A673 (cell line): ENCODE measurements around the gene LNX1. TPM values are rescaled to one million over a fixed set of nuclear protein-coding genes. Genes with fewer than 3 reads are reported as not detected.

Experiments used
- BruUV-seq: library from RNA; stranded (reverse); fragments of 400-500 nt; replicated peaks from 2 replicates; lab custom pipeline; 2021; lab: Mats Ljungman, UMichigan
- CTCF ChIA-PET: fragments of 300-600 bp; sonication (Branson Sonifier 250); formaldehyde crosslinking; loops from one replicate; lab custom pipeline; 2022; ENCODE audit warnings: antibody characterized with exemption; lab: Charles Lee
- POLR2A ChIA-PET: fragments of 300-600 bp; sonication (Branson Sonifier 250); formaldehyde crosslinking; loops from one replicate; lab custom pipeline; 2022; ENCODE audit warnings: antibody characterized with exemption; ENCODE audit not compliant: low non-redundant PET; lab: Charles Lee
- DNase-seq: peaks from one replicate; pipeline ENCODE4 v3.0.0-alpha.2; 2015; ENCODE audit warnings: low spot score
- H3K27ac ChIP-seq: fragments of 200-600 bp; sonication (generic); 2 replicates; pipeline ENCODE4 v1.5.1; 2016; ENCODE audit warnings: mixed run types, low read depth, mild to moderate bottlenecking, mixed read lengths, antibody characterized with exemption, low read length; ENCODE audit not compliant: poor library complexity, severe bottlenecking
- H3K27me3 ChIP-seq: fragments of 200-600 bp; sonication (generic); replicated peaks from 2 replicates; pipeline ENCODE4 v1.6.1; 2017; ENCODE audit warnings: mixed run types, low read depth, mild to moderate bottlenecking, mixed read lengths, antibody characterized with exemption, low read length; ENCODE audit not compliant: insufficient read depth, poor library complexity
- H3K36me3 ChIP-seq: fragments of 200-600 bp; sonication (generic); 2 replicates; pipeline ENCODE4 v1.6.1; 2016; ENCODE audit warnings: mixed run types, mild to moderate bottlenecking, mixed read lengths, antibody characterized with exemption, low read length; ENCODE audit not compliant: insufficient read depth, poor library complexity, severe bottlenecking
- H3K4me1 ChIP-seq: fragments of 200-600 bp; sonication (generic); 2 replicates; pipeline ENCODE4 v1.6.1; 2017; ENCODE audit warnings: mixed run types, mild to moderate bottlenecking, mixed read lengths, antibody characterized with exemption, low read length; ENCODE audit not compliant: insufficient read depth, poor library complexity, severe bottlenecking
- H3K4me3 ChIP-seq: fragments of 200-600 bp; sonication (generic); 2 replicates; pipeline ENCODE4 v1.5.1; 2016; ENCODE audit warnings: low read depth, mixed run types, mild to moderate bottlenecking, mixed read lengths, low read length; ENCODE audit not compliant: poor library complexity, severe bottlenecking
- H3K9me3 ChIP-seq: fragments of 200-600 bp; sonication (generic); 2 replicates; pipeline ENCODE4 v1.6.1; 2016; ENCODE audit warnings: mixed run types, low read depth, mild to moderate bottlenecking, mixed read lengths, antibody characterized with exemption, low read length; ENCODE audit not compliant: poor library complexity, severe bottlenecking
- CTCF ChIP-seq: fragments of 300-800, 200-600 bp; sonication (generic); conservative IDR thresholded peaks from 2 replicates; pipeline ENCODE4 v1.5.1; 2017; ENCODE audit warnings: low read depth, mild to moderate bottlenecking, antibody characterized with exemption, low read length, moderate library complexity, mixed read lengths
- EZH2 ChIP-seq: fragments of 200-600 bp; sonication (generic); IDR thresholded peaks from 2 replicates; pipeline ENCODE4 v1.6.1; 2017; ENCODE audit warnings: borderline replicate concordance, low read depth, mild to moderate bottlenecking, mixed read lengths, antibody characterized with exemption, low read length; ENCODE audit not compliant: poor library complexity, severe bottlenecking
- intact Hi-C: fragments of 100-400 bp; cut with micrococcal nuclease; formaldehyde crosslinking; loops from one replicate; pipeline ENCODE4 v1.10.0; 2022; ENCODE audit not compliant: unreplicated experiment
- total RNA-seq: library from RNA; stranded (reverse); gene quantifications from 2 replicates; pipeline ENCODE4 v1.2.3, GENCODE V29; 2021

The LNX1 gene
- total RNA-seq, 1 experiment from 2014 or later = not detected

DNA sequence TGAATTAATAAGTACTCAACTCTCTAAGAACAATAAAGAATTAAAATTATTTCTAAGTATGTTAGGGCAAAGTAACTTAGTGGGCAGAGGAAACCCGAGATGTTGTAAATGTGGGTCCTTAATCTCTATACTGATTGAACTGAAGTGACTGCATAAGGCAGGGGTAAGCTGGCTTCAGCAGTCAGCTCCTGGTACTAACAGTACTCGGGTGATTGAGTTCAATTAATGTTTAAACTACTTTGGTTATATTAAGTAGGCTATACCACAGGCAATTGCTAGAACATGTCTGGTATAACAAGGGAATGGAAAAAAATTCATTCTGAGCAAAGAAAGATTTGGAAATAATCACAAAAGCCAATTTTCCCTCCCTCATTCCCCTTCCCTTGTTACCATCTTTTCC, 90.7 kb downstream of the LNX1 start:
- ChIA-PET CTCF (no interaction called here), POLR2A (no interaction called here)
- intact Hi-C loops = no loop called here

GRCh38 chr4:53499791-53500190, 91.5 kb downstream of the LNX1 start:
- POLR2A ChIA-PET = no interaction called here
- no peak for DNase-seq
- BruUV-seq = no TSS peak
- Histone ChIP-seq H3K27me3 (no peaks in the 10 kb centered on the region), H3K36me3 (no peaks in the 10 kb centered on the region), H3K4me1 (no peaks in the 10 kb centered on the region), H3K27ac (no peak overlapping the region), H3K4me3 (no peak overlapping the region), H3K9me3 (no peaks in the 10 kb centered on the region)
- intact Hi-C loops = no loop called here
- TF ChIP-seq EZH2 (no peak), CTCF (no peak)
- CTCF ChIA-PET = no interaction called here

More for the DNA sequence above, 90.7 kb downstream of the LNX1 start:
- Histone ChIP-seq H3K4me1 (no peaks in the 10 kb centered on the region), H3K27ac (no peak overlapping the region), H3K27me3 (no peaks in the 10 kb centered on the region), H3K36me3 (no peaks in the 10 kb centered on the region), H3K4me3 (no peak overlapping the region), H3K9me3 (no peaks in the 10 kb centered on the region)
- DNase-seq = no peak
- TF ChIP-seq EZH2 (no peak), CTCF (no peak)
- BruUV-seq = no TSS peak

DNA sequence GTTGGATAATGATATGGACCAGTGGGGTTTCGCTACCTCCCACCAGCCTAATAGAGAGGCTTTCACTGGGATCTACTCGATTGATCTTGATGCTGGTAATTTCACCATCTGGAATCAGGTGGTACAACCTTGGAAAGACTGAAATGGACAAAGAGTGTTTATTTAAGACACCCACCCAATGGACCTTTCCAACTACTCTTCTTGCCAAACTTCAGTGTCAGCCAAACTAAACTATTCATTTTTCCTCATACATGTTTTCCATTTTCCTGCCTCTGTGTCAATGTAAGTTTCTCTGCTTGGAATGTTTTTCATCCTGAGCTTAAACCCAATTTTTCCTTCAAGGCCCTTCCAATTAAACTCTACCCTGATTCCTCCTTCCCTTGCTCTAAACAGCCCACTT, 92.6 kb downstream of the LNX1 start:
- BruUV-seq = no TSS peak
- intact Hi-C loops = no loop called here
- no peaks in the 10 kb centered on the region for H3K36me3 ChIP-seq
- CTCF ChIA-PET = no interaction called here
- POLR2A ChIA-PET = no interaction called here
- no peaks in the 10 kb centered on the region for H3K9me3 ChIP-seq
- H3K27ac ChIP-seq = no peak overlapping the region
- no peak for DNase-seq
- no peaks in the 10 kb centered on the region for H3K27me3 ChIP-seq
- no peaks in the 10 kb centered on the region for H3K4me1 ChIP-seq
- TF ChIP-seq CTCF (no peak), EZH2 (no peak)
- no peak overlapping the region for H3K4me3 ChIP-seq
